HG03460 (cell line): ENCODE results near the gene SNED1.
A peak's percentile ranks its signal among the peaks of the same experiment; 100 is the strongest.

Source experiments
- ATAC-seq: cut with Tn5 transposase; IDR thresholded peaks from one replicate; pipeline ENCODE4 v1.9.1; 2021; ENCODE audit not compliant: unreplicated experiment

The SNED1 gene

GRCh38 chr2:241020629-241021190 is 22.3 kb downstream of the SNED1 start:
- ATAC-seq = no peak

GRCh38 chr2:241025639-241026038 is 27.2 kb downstream of the SNED1 start:
- ATAC-seq = no peak

- ATAC-seq = no peak
These were observed 31.3 kb downstream of the SNED1 start for GRCh38 chr2:241029599-241030332.

- no peak for ATAC-seq
These were observed 31.9 kb downstream of the SNED1 start for GRCh38 chr2:241030333-241030680.

- no peak for ATAC-seq
These were observed 32.5 kb downstream of the SNED1 start for GRCh38 chr2:241030883-241031282.

GRCh38 chr2:241031436-241032165 is 33.2 kb downstream of the SNED1 start:
- ATAC-seq = no peak

- ATAC-seq = no peak
These were observed 35.0 kb downstream of the SNED1 start for GRCh38 chr2:241033336-241033987.

- ATAC-seq = no peak
These were observed 35.6 kb downstream of the SNED1 start for GRCh38 chr2:241033994-241034393.

- no peak for ATAC-seq
These were observed 36.2 kb downstream of the SNED1 start for GRCh38 chr2:241034490-241035141.

GRCh38 chr2:241035142-241035817 is 36.9 kb downstream of the SNED1 start:
- no peak for ATAC-seq

GRCh38 chr2:241035818-241036396 is 37.5 kb downstream of the SNED1 start:
- peak; percentile 7 for ATAC-seq

GRCh38 chr2:241036397-241036963 is 38.1 kb downstream of the SNED1 start:
- peak; percentile 78 for ATAC-seq

- ATAC-seq = peak; percentile 32
These were observed 38.6 kb downstream of the SNED1 start for GRCh38 chr2:241036964-241037421.

GRCh38 chr2:241037498-241037897 is 39.1 kb downstream of the SNED1 start:
- ATAC-seq = no peak

GRCh38 chr2:241038374-241039180 is 40.2 kb downstream of the SNED1 start:
- ATAC-seq = no peak

GRCh38 chr2:241039416-241039815 is 41.0 kb downstream of the SNED1 start:
- ATAC-seq = no peak

- no peak for ATAC-seq
These were observed 41.8 kb downstream of the SNED1 start for GRCh38 chr2:241040081-241040803.

GRCh38 chr2:241041589-241042158 is 43.3 kb downstream of the SNED1 start:
- peak; percentile 50 for ATAC-seq
